DOHH2 (cell line): ENCODE measurements around the gene CRK.

Experiments used
- EZH2phosphoT487 ChIP-seq: fragments of 200-600 bp; sonication (generic); IDR thresholded peaks from 2 replicates; pipeline ENCODE4 v1.6.1; 2017; ENCODE audit warnings: borderline replicate concordance, mild to moderate bottlenecking, antibody characterized with exemption, low read length, moderate library complexity, mixed read lengths
- TF ChIP-seq, protein P1 (sequence below): fragments of 200-600 bp; sonication (generic); IDR thresholded peaks from one replicate; pipeline ENCODE4 v1.5.1; 2014; ENCODE audit warnings: antibody characterized with exemption, mild to moderate bottlenecking, low read depth, low read length; ENCODE audit not compliant: poor library complexity, severe bottlenecking

DNA sequence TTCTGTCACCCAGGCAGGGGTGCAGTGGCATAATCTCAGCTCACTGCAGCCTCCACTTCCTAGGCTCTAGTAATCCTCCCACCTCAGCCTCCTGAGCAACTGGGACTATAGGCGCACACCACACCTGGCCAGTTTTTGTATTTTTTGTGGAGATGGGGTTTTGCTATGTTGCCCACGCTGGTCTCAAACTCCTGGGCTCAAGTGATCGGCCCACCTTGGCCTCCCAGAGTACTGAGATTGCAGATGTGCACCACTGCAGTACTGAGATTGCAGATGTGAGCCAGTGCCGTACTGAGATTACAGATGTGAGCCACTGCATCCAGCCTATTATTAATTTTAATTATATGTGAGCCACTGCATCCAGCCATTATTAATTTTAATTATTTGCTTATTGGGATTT lies 13.8 kb downstream of the CRK start:
- TF ChIP-seq, protein P1, sequence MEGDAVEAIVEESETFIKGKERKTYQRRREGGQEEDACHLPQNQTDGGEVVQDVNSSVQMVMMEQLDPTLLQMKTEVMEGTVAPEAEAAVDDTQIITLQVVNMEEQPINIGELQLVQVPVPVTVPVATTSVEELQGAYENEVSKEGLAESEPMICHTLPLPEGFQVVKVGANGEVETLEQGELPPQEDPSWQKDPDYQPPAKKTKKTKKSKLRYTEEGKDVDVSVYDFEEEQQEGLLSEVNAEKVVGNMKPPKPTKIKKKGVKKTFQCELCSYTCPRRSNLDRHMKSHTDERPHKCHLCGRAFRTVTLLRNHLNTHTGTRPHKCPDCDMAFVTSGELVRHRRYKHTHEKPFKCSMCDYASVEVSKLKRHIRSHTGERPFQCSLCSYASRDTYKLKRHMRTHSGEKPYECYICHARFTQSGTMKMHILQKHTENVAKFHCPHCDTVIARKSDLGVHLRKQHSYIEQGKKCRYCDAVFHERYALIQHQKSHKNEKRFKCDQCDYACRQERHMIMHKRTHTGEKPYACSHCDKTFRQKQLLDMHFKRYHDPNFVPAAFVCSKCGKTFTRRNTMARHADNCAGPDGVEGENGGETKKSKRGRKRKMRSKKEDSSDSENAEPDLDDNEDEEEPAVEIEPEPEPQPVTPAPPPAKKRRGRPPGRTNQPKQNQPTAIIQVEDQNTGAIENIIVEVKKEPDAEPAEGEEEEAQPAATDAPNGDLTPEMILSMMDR: no peak
- TF ChIP-seq EZH2phosphoT487: no peak
